K562 (cell line): ENCODE measurements around the gene MTHFD2. TPM values are rescaled to one million over a fixed set of nuclear protein-coding genes. Genes with fewer than 3 reads are reported as not detected.

ENCODE experiments used
- ATF4 ChIP-seq: fragments of 450-650 bp; formaldehyde crosslinking; IDR thresholded peaks from 2 replicates; pipeline ENCODE4 v1.4.0; 2022; ENCODE audit warnings: mild to moderate bottlenecking, moderate library complexity
- CREBBP ChIP-seq: IDR thresholded peaks from one replicate; pipeline ENCODE4 v1.6.1; 2012; ENCODE audit warnings: low read depth, mild to moderate bottlenecking, control low read depth, inconsistent platforms, low read length
- FOXK2 ChIP-seq, 2 experiments: fragments of 450-650 bp; IDR thresholded peaks in 1 of 2; conservative IDR thresholded peaks in 1 of 2; 2 replicates each; pipeline ENCODE4 v1.6.1; 2016; ENCODE audit warnings: low read depth in 2 of 2, mild to moderate bottlenecking in 1 of 2
- GABPB1 ChIP-seq: sonication (generic); formaldehyde crosslinking; IDR thresholded peaks from 2 replicates; pipeline ENCODE4 v1.8.0; 2022; ENCODE audit warnings: mild to moderate bottlenecking, missing genetic modification reagents
- POLR2AphosphoS5 ChIP-seq: IDR thresholded peaks from 2 replicates; pipeline ENCODE4 v1.6.1; 2011; ENCODE audit warnings: mild to moderate bottlenecking, low read depth, low read length, moderate library complexity; ENCODE audit not compliant: control insufficient read depth, insufficient read depth
- SIX5 ChIP-seq, 2 experiments: IDR thresholded peaks; 2 replicates each; pipeline ENCODE4 v1.6.1; 2011; ENCODE audit warnings: low read length in 2 of 2, borderline replicate concordance in 1 of 2, low read depth in 1 of 2, mild to moderate bottlenecking in 1 of 2, moderate library complexity in 1 of 2; ENCODE audit not compliant: insufficient read depth in 1 of 2
- SMARCE1 ChIP-seq: fragments of 450-650 bp; IDR thresholded peaks from 2 replicates; pipeline ENCODE4 v1.7.1; 2016; ENCODE audit warnings: mild to moderate bottlenecking
- SNAPC5 ChIP-seq: fragments of 250-450 bp; sonication (Bioruptor Pico); IDR thresholded peaks from 2 replicates; pipeline ENCODE4 v1.8.0; 2021; ENCODE audit warnings: moderate library complexity, mild to moderate bottlenecking, inconsistent platforms
- TRIM24 ChIP-seq, 2 experiments: fragments of 450-650 bp; IDR thresholded peaks; 2 replicates each; pipeline ENCODE4 v1.6.1; 2016
- ZBTB40 ChIP-seq, 2 experiments: fragments of 450-650 bp in 1 of 2; sonication (generic) in 1 of 2; formaldehyde crosslinking in 1 of 2; IDR thresholded peaks; 2 replicates each; pipeline versions ENCODE4 v1.7.1 to v1.9.0; 2016 to 2022; ENCODE audit warnings: inconsistent platforms in 1 of 2, mild to moderate bottlenecking in 1 of 2, missing genetic modification reagents in 1 of 2
- ZBTB43 ChIP-seq: sonication (generic); formaldehyde crosslinking; IDR thresholded peaks from 2 replicates; pipeline ENCODE4 v1.8.0; 2023; ENCODE audit warnings: mild to moderate bottlenecking, missing genetic modification reagents
- ZNF24 ChIP-seq: fragments of 450-650 bp; IDR thresholded peaks from 2 replicates; pipeline ENCODE4 v1.6.1; 2016
- ZNF518B ChIP-seq: fragments of 250-450 bp; sonication (Bioruptor Pico); IDR thresholded peaks from 2 replicates; pipeline ENCODE4 v1.5.0; 2021; ENCODE audit warnings: mild to moderate bottlenecking, moderate library complexity
- polyA plus RNA-seq, 8 experiments: library from polyadenylated mRNA; depleted of rRNA in 4 of 8; stranded (reverse) in 5 of 8; unstranded in 3 of 8; fragments of >200 nt; fragmentation: Nextera tagmentation in 2 of 8; fragmentation: Illumina TruSeq in 1 of 8; extraction: Ambion mirVana in 2 of 8; extraction: Trizol in 1 of 8; gene quantifications; 2 replicates each; pipeline versions ENCODE4 v1.2.1 to v1.2.3, GENCODE V29; 2011 to 2014; ENCODE audit warnings: inconsistent platforms in 1 of 8, missing spikeins in 1 of 8
- total RNA-seq, 7 experiments: library from RNA; depleted of rRNA in 6 of 7; stranded (reverse); fragments of >200 nt in 6 of 7; fragmentation: Illumina TruSeq in 2 of 7; extraction: Trizol in 2 of 7; gene quantifications; 2 replicates each; pipeline versions ENCODE4 v1.2.1 to v1.2.3, GENCODE V29; 2011 to 2021; ENCODE audit warnings: low replicate concordance in 1 of 7

The MTHFD2 gene
- total and polyA plus RNA-seq, 9 of the 15 experiments (the other 6 are each of a cell fraction or from before 2014, with no cell fraction given): 113 to 520 (median 234) TPM

GRCh38 chr2:74181739-74182138, 16.7 kb upstream of the MTHFD2 start (continued):
- TF ChIP-seq ZBTB43: no peak
- no peak for TF ChIP-seq GABPB1 (CRISPR knock-in tag)
- no peak for TF ChIP-seq ZNF24
- no peak for TF ChIP-seq SIX5 (IDR thresholded peaks at IDR 0.05; ENCODE audit: borderline replicate concordance in 1 of 2, insufficient read depth in 1 of 2, low read depth in 1 of 2, low read length in 2 of 2)
- peak; percentile 50 to 62; a peak in 3 of 4 replicates for TF ChIP-seq TRIM24 (IDR thresholded peaks at IDR 0.05)
- TF ChIP-seq ATF4: no peak
- no peak for TF ChIP-seq CREBBP
- TF ChIP-seq ZBTB40 (IDR thresholded peaks at IDR 0.05): no peak
- no peak for TF ChIP-seq ZBTB40 (CRISPR knock-in tag; IDR thresholded peaks at IDR 0.05)
- TF ChIP-seq SNAPC5 (CRISPR knock-in tag): no peak
- no peak for TF ChIP-seq ZNF518B (CRISPR knock-in tag)
- TF ChIP-seq SMARCE1: peak; percentile 83
- no peak for TF ChIP-seq FOXK2 (conservative IDR thresholded peaks at IDR 0.05 in 1 of 2, IDR thresholded peaks at IDR 0.05 in 1 of 2; ENCODE audit: low read depth in 2 of 2)
- TF ChIP-seq POLR2AphosphoS5: peak; percentile 56; the same call in 1 of the 2 replicates
